Sigmoid colon (tissue), 4 donors: ENCODE data around the gene TBC1D22A.

Source experiments
- EP300 ChIP-seq, 4 donors: sonication (generic); formaldehyde crosslinking; IDR thresholded peaks; one replicate each; pipeline ENCODE4 v1.6.1; 2017; ENCODE audit warnings: antibody characterized with exemption in 4 of 4
- POLR2A ChIP-seq, 2 donors: fragments of 450-650 bp; IDR thresholded peaks; one replicate each; pipeline ENCODE4 v1.6.1; 2016; ENCODE audit warnings: antibody characterized with exemption in 2 of 2, mild to moderate bottlenecking in 2 of 2, moderate library complexity in 2 of 2
- POLR2AphosphoS5 ChIP-seq, 4 donors: sonication (generic); formaldehyde crosslinking; IDR thresholded peaks; one replicate each; pipeline ENCODE4 v1.6.1; 2017; ENCODE audit warnings: antibody characterized with exemption in 4 of 4
- TF ChIP-seq, protein P1 (sequence below), 4 experiments: fragments of 450-650 bp in 3 of 4; fragments of 200-600 bp in 1 of 4; IDR thresholded peaks; one replicate each; pipeline ENCODE4 v1.5.1; 2016 to 2019; ENCODE audit warnings: antibody characterized with exemption in 4 of 4, mild to moderate bottlenecking in 3 of 4, moderate library complexity in 2 of 4

DNA sequence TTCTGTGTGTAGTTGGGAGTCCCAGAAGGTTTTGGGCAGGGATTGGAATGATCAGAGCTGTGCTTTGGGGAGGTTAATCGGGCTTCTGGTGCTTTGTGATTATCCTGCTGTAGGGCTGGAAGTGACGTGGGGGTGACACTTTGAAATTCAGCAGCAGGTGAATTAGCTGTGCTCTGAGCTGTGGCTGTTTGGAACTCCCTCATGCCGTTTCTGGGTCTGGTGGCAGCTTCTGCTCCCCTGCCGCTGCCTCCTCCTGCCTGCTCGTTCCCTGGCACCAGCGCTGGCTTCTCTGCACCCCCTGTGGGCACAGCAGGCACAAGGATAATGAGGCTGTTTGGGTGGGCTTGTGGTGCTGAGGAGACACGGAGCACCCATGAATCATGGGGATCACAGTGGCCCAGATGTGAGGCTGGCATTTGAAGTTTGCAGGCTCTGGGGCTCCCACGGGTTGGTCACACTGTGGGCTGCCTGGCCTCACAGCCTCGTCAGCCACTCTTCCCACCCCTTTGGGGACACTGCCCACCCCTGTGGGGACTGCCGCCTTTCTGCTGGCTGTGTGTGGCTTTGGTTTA, 49.7 kb downstream of the TBC1D22A start:
- TF ChIP-seq, protein P1, sequence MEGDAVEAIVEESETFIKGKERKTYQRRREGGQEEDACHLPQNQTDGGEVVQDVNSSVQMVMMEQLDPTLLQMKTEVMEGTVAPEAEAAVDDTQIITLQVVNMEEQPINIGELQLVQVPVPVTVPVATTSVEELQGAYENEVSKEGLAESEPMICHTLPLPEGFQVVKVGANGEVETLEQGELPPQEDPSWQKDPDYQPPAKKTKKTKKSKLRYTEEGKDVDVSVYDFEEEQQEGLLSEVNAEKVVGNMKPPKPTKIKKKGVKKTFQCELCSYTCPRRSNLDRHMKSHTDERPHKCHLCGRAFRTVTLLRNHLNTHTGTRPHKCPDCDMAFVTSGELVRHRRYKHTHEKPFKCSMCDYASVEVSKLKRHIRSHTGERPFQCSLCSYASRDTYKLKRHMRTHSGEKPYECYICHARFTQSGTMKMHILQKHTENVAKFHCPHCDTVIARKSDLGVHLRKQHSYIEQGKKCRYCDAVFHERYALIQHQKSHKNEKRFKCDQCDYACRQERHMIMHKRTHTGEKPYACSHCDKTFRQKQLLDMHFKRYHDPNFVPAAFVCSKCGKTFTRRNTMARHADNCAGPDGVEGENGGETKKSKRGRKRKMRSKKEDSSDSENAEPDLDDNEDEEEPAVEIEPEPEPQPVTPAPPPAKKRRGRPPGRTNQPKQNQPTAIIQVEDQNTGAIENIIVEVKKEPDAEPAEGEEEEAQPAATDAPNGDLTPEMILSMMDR (IDR thresholded peaks at IDR 0.05) = no peak
- TF ChIP-seq POLR2A (IDR thresholded peaks at IDR 0.05) (no peak), EP300 (IDR thresholded peaks at IDR 0.05) (no peak), POLR2AphosphoS5 (IDR thresholded peaks at IDR 0.05) (no peak)
